ENCODE measurements around the gene FNIP1.

DNA sequence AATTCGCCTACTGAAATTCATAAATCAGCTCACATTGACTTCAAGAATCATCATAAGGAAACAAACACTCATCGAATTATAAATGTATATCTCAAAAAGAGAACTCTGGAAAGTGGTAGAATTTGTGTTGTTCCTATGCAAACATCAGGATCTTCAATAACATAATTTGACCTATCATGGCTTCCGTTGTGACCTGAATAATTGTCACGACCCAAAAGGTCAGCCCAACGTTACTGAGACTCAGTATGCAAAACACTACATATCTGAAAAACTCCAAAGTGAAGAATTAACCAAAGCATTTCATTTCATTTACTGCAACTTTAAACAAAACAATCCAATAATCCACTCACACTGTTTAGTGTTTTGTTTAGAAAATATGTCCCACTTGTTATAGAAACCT is 163.0 kb downstream of the FNIP1 start:
- TF ChIP-seq, protein P1, sequence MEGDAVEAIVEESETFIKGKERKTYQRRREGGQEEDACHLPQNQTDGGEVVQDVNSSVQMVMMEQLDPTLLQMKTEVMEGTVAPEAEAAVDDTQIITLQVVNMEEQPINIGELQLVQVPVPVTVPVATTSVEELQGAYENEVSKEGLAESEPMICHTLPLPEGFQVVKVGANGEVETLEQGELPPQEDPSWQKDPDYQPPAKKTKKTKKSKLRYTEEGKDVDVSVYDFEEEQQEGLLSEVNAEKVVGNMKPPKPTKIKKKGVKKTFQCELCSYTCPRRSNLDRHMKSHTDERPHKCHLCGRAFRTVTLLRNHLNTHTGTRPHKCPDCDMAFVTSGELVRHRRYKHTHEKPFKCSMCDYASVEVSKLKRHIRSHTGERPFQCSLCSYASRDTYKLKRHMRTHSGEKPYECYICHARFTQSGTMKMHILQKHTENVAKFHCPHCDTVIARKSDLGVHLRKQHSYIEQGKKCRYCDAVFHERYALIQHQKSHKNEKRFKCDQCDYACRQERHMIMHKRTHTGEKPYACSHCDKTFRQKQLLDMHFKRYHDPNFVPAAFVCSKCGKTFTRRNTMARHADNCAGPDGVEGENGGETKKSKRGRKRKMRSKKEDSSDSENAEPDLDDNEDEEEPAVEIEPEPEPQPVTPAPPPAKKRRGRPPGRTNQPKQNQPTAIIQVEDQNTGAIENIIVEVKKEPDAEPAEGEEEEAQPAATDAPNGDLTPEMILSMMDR (conservative IDR thresholded peaks at IDR 0.05; ENCODE audit: low read length) = no peak
- TF ChIP-seq EZH2phosphoT487 (IDR thresholded peaks at IDR 0.05; ENCODE audit: borderline replicate concordance) = no peak

Measured in Loucy (cell line).